Measurements from ENCODE around the gene UNC79.
"Not testable (repeated sequence)": the region's sequence is repeated elsewhere in the genome, so short reads cannot be mapped to it uniquely, and the experiment has no call there.

Gene UNC79

DNA sequence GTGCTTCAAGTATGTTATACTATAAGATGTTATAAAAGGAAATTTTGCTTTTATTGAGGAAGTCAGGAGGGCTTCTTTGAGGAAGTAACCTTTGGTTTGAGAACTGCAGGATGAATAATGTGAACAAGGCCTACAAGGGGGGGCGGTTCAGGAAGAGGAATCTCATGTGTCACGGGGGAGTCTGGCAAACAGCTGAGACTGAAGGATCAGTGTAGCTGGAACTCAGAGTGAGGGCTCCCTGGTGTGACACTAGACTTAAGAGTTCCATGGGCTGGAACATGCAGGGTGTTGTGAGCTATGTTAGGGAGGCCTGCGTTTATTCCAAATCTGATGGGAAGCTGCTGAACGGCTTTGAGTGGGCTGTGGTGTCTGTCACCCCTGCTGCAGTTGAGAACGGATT, 62.3 kb downstream of the UNC79 start:
- no peak for DNase-seq (ENCODE audit: low read depth in 1 of 2, low spot score in 1 of 2)

DNA sequence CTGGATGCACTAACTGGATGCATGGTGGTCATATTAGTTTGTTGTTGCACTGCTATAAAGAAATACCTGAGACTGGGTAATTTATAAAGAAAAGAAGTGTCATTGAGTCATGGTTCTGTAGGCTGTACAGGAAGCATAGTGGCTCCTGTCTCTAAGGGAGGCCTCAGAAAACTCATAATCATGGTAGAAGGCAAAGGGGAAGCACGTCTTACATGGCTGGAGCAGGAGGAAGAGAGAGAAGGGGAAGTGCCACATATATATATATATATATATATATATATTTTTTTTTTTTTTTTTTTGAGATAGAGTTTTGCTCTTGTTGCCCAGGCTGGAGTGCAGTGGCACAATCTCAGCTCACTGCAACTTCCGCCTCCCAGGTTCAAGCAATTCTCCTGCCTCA, 62.9 kb downstream of the UNC79 start:
- DNase-seq (ENCODE audit: low read depth in 1 of 2, low spot score in 1 of 2), result not testable (repeated sequence)

DNA sequence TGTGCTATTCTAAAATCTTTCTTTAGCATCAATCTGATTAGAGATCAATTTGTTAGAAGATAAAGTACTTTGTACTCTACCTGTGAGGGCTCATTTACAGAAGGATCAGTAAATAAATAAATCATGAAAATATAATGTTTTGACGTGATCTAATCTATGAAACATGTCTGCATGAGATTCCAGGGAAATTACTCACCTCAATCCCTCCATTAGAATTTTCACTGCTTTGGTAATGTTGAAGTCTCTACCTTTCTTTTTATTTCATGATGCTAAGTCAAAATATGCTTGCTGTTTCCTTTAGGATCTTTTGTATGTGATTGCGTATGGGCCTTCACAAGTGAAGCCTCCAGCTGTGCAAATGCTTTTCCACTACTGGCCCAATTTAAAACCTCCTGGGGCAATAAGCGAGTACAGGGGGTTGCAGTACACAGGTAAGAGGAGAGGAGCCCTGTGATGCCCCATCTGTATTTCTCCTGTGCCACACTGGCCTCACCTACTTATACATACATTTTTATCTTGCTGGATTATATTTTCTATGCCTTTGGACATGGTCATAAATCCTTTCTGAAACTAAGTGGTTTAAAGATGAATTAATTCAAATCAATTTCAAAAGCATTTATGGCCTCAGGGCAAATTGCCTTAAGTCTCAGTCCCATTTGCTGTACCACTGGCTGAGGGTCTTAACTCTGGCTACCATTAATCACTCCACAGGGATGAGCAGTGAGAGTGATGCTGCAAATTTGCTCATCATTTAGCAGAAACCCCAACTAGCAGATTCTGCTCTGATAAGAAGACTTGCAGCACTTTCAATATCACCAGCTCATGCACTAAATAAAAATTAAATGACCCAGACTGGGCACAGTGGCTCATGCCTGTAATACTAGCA, 66.4 kb downstream of the UNC79 start:
- no peak for DNase-seq (ENCODE audit: low read depth in 1 of 2, low spot score in 1 of 2)

DNA sequence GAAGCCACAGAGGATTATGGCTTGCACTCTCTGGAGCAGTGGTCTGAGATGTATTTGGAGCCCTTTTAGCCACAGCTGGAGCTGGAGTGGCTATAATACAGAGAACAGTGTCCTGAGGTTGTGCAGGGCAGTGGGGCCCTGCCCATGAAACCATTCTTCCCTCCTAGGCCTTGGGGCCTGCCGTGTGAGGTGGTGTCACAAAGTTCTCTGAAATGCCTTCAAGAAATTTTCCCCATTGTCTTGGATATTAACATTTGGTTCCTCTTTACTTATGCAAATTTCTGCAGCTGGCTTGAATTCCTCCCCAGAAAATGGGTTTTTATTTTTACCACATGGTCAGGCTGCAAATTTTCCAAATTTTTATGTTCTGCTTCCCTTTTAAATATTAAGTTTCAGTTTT, 79.3 kb downstream of the UNC79 start:
- no peak for DNase-seq (ENCODE audit: low read depth in 1 of 2, low spot score in 1 of 2)

DNA sequence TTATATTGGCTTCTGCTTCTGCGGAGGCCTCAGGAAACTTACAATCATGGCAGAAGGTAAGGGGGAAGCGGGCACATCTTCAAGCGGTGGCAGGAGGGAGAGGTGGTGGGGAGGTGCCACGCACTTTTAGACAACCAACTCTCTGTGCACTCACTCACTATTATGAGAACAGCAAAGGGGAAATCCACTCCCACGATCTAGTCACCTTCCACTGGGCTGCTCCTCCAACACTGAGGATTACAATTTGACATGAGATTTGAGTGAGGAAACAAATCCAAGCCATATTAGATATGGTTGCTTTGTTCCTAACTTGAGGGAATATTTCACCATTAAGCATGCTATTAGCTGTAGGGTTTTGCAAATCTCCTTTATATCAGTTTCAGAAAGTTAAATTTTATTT, 80.3 kb downstream of the UNC79 start:
- DNase-seq (ENCODE audit: low read depth in 1 of 2, low spot score in 1 of 2), result no peak

DNA sequence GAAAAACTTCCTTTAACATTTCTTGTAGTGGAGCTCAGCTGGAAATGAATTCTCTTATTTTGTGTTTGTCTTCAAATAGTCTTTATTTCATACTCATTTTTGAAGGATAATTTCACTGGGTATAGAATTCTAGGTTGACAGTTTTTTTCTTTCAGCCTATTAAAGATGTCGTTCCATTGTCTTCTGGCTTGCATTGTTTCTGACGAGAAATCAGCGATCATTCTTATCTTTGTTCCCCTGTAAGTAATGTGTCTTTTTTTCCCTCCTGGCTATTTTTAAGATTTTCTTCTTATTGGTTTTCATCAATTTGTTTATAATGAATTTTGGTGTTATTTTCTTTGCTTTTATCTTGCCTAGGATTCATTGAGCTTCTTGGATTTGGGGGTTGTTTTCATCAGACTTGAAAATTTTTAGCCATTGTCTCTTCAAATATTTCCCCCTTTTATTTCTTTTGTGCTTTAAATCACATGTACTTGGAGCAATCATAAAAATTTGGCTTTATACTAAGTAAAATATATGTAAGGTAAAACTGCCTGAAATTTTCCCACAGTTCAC, 89.4 kb downstream of the UNC79 start:
- DNase-seq (ENCODE audit: low read depth in 1 of 2, low spot score in 1 of 2), result no peak

DNA sequence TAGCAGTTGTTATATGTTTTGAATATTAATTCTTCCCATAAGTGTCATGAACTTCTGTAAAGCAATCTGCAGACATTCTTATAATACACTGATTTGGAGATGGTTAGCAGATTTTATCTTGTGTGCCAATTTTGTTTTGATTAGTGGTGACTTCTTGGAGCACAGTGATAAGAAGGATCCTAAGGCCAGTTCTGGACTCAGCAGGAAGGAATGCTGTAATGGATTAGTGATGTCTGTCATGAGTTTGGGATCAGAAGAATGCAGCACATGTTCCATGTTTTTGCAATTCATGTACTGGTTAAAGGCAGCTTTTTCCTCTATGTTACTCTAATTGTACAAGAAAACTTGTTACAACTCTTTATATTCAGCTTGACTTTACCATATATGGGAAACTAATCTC, 91.5 kb downstream of the UNC79 start:
- DNase-seq (ENCODE audit: low read depth in 1 of 2, low spot score in 1 of 2), result no peak

DNA sequence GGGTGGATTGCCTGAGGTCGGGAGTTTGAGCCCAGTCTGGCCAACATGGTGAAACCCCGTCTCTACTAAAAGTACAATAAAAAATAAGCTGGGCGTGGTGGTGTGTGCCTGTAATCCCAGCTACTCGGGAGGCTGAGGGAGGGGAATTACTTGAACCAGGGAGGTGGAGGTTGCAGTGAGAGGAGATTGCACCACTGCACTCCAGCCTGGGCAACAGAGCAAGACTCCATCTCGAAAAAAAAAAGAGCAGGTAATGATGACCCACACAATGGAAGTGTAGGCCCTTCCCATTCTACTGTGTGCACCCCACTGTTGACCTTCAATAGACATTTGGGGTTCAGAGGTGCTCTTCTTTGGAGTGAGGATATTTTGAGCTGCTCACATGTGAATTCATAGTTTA, 94.5 kb downstream of the UNC79 start:
- not testable (repeated sequence) for DNase-seq (ENCODE audit: low read depth in 1 of 2, low spot score in 1 of 2)

DNA sequence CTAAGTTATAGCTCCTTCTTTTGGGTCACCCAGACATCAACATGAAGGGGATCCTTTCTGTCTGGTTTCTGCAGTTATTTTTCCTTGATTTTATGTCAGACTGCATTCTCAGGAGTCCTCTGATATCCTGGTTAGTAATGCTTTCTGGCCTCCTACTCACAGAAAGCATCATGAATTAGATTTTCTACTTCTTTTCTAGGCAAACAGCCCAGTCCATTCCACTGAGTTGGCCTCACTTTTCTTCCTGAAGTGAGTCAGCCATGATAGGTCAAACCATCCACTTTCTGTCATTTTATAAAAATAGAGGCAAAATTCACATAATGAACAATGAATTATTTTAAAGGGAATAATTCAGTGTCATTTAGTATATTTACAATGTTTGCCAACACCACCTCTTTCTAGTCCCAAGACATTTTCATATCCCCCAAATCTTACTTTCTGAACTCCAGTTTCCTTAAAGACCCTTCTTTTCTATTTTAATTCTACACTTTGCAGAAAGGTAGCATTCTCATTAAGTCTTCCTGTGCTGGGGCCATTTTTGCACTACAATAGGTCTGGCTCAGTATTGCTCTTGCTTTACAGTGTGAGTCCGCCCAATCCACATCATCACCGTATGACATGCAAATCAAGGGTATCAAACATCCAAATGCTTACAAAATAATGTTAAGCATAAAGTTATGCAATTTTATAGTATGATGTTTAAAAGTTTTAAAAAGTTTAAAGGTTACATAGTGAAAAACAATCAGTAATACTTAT, 95.1 kb downstream of the UNC79 start:
- no peak for DNase-seq (ENCODE audit: low read depth in 1 of 2, low spot score in 1 of 2)

DNA sequence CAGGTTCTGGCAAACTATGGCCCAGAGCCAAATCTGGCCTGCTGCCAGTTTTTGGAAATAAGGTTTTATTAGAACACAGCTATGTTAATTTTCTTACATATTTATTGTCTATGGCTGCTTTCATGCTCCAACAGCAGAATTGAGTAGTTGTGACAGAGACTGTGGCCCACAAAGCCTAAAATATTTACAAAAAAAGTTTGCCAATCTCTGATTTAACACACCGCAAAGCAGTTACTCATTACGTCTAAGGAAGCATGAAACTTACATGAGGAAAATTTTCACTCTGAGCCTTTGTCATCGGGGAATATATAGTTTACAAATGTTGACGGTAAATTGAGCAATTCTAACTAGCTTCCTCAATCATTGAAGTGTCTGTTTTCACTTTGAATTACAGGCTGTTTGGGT, 96.5 kb downstream of the UNC79 start:
- no peak for DNase-seq (ENCODE audit: low read depth in 1 of 2, low spot score in 1 of 2)

DNA sequence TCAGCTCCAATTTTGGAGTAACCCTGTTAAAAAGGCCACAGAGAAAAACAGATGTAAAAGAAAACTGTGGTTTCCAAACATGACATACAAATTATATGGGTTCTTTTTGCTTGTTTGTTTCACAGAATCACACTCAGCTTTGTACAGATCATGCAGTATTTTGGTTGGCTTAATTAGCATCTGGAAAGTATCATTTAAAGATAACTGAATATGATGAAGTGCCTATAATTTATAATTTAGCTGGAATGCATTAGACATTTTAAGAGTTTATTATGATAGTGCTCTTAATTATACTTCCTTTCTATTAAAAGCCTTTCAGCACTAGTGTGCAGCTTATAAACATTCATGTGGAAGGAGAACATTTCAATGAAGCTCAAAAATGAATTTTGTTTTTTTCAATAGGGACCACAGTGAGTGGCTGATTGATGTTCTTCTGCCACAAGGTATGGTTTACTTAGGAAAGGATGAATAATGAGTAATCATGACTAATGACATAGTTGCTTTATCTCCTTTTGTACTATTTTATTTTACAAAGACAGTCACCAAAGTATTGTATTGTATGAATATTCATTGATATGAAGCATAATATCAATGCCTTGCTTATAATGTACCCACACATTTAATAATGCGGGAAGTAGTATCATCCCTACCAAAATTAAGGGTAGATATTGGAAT, 98.3 kb downstream of the UNC79 start:
- no peak for DNase-seq (ENCODE audit: low read depth in 1 of 2, low spot score in 1 of 2)

DNA sequence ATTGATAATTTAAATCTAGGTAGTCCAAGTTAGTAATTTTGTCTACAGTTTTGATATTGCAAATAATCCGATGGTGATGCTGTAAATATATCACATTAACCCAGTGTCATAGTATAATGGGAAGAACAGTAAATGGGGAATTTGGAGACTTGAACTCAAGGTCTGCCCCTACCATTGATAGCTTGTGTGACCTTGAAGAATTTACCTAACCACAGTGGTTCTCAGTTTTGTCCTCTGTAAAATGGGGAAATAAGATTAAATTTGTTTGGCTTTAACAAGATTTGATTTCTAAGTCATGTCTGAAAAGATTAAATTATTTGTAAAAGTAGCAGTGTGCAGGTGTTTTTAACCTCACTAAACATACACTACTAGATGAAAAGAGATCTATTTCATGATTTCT, 100.9 kb downstream of the UNC79 start:
- DNase-seq (ENCODE audit: low read depth in 1 of 2, low spot score in 1 of 2), result no peak

DNA sequence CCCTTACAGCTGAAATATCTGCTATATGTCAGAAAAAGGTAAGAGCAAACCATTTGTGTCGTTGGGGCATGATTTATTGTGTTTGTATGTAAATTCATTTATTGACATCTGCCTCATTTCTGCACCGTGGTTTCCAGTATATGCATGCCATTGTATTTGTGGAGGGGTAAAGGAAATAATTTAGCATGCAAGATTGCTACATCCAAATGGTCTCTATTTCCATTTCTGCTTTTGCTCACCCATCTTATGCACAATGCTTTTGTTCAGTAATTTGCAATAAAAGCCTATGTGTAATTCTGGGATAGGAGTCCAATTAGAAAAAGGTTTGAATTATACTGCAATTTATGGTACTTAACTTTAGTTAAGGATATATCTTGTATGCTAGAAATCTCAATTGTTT, 101.8 kb downstream of the UNC79 start:
- no peak for DNase-seq (ENCODE audit: low read depth in 1 of 2, low spot score in 1 of 2)

DNA sequence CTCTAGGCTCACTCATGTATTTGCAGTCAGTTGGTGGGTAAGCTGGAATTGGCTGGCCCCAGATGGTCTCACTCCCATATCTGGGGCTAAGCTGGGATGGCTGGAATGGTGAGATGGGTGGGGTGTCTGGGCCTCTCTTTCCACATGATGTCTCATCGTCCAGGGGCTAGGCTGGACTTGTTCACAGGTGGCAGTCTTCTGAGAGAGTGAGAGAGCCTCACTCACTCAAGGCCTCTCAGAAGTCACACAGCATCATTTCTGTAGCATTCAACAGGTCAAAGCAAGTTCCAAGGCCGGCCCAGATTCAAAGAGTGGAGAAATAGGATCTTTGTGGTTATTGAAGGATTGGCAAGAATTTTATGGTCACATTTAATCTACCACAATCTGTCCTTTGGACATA, 102.7 kb downstream of the UNC79 start:
- DNase-seq (ENCODE audit: low read depth in 1 of 2, low spot score in 1 of 2), result no peak

DNA sequence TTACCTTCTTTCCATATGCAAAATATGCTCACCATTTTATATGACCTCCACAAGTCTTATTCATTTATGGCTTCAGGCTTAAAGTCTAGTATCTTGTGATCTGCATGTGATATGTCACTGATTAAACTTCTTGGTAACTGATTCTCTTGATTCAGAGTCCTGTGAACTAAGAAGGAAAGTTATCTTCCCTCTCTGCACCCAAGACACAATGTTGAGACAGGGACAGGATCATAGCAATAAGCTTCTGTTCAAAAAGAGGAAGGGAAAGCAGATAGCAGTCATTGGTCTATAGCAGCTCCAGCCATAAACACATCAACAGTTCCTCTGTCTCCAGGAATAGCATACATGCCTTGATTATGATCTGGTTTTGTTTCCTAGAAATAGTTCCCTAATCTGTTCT, 103.1 kb downstream of the UNC79 start:
- no peak for DNase-seq (ENCODE audit: low read depth in 1 of 2, low spot score in 1 of 2)

DNA sequence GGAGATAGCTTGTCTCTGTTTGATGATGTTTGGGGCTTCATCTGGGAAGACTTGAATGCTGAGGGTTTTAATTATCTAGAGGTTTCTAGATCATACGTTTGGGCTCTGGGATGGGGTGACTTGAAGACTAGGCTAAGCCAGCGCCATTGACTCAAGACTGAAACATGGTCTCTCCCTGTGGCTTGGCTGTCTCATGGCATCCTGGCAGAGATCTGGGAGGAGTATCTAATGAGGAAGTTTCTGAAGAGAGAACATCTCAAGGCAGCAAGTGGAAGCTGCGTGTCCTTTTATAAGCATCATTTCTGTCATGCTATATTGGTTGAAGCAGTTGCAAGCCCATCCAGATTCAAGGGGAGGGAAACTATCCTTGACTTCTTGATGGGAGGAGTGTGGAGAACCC, 104.8 kb downstream of the UNC79 start:
- no peak for DNase-seq (ENCODE audit: low read depth in 1 of 2, low spot score in 1 of 2)

DNA sequence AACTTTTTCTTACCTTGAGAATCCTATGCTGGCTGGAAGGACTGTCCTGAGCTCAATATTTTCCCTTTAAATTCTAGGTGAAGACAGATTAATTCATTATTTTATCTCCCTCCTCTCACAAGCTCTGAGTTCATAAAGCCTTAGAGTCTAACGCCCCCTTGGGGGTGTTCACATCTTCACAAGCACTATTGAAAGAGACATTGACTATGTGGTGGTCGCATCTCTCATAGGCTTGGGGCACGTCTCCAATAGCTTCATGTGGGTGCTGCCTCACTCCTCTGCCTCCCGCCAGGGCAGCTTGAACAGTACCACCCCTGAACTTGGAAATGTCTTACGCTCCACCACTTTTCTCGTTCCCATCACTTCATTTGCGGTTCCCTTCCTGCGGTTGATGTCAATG, 106.2 kb downstream of the UNC79 start:
- no peak for DNase-seq (ENCODE audit: low read depth in 1 of 2, low spot score in 1 of 2)

DNA sequence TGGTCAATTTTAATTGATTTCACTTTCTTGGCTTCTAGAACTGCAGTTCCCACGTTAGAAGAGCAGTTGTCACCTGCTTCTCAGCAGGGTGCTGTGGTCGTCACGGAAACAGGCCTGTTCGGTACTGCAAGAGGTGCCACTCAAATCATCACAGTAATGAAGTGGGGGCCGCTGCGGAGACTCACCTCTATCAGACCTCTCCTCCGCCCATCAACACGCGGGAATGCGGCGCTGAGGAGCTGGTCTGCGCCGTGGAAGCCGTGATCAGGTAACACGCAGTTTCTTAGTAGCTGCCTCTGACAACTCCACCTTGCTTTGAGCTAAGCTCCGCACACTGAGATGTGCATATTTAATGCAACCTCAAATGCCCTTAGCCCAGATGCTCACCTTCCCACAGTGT, 107.2 kb downstream of the UNC79 start:
- no peak for DNase-seq (ENCODE audit: low read depth in 1 of 2, low spot score in 1 of 2)

DNA sequence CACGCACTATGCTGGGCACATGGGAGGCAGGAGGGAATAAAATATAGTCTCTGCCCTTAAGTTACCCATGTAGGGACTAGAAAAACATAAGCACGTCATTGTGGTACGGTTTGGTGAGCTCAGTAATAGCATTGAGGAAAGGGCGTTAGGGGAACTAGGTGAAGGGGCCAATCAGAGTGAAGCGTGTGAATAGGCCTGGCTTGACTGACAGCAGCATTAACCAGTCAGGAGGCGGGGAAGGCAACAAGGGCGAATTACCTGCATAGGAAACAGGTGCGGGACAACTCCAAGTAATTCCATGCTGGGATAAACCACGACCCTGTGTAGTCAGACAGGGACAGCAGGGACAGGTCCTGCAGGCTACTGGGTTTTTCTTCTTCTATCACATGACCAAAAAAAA, 107.7 kb downstream of the UNC79 start:
- DNase-seq (ENCODE audit: low read depth in 1 of 2, low spot score in 1 of 2), result no peak

DNA sequence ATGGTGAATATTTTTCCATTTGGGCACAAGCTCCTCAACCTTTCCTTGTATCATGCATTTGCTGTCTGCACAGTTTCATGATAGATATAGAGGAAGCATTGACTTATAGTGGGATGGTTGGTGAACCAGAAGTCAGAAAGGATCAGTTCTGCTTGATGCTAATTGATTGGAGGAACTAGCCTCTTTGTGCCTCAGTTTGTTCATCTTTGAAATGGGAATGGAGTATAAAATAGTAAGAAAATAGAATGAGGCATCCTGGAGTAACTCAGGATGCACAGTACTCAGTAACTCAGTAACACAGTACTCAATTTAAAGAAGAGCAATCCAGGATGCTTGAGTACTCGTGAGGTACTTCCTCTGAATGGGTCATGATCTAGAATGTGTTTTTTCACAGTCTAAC, 109.5 kb downstream of the UNC79 start:
- DNase-seq (ENCODE audit: low read depth in 1 of 2, low spot score in 1 of 2), result no peak

DNA sequence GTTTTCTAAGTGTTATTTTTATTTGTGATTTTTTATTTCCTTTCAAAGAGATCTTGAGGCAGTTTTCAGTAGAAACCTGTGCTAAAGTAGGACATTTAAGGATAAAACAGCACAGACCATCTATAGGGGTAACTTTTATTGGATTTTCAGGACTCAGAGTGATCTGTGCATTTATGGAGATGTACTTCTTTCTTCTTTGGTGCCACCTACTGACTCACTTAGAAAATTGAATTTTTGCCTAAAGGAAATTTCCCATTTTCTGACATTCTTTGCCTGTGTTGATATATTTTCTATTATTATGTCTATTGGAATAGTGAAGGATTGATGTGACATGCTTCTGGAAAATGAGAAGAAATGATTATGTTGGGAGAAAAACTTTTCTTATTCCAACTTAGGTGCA, 113.0 kb downstream of the UNC79 start:
- DNase-seq (ENCODE audit: low read depth in 1 of 2, low spot score in 1 of 2), result no peak

DNA sequence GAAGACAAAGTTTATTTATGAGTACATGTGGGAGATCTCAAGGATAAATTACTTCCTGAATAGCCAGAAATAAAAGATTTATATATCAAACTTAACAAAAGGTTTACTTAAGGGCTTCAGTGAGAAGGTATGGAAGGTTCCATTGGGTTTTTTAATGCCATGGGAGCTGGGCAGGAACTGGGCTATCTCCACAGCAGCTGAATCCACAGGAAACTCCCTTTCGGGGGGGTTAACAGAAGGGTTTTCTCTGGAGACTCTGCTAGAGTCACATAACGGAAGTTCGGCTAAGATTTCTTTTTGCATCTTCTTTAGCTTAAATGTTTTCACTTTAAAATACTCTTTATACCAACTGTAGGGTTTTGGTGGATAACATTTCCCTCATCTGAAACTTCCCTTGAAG, 113.5 kb downstream of the UNC79 start:
- no peak for DNase-seq (ENCODE audit: low read depth in 1 of 2, low spot score in 1 of 2)

Measured in activated CD4-positive, alpha-beta T cell treated with anti-CD3 and anti-CD28 coated beads, Interleukin-2, amount 50 U/mL, for 24 hours (primary cell).